ENCODE measurements around the gene DNAJC17.

DNAJC17 gene

GRCh38 chr15:40739047-40739446 lies 68.2 kb downstream of the DNAJC17 start:
- FAIRE-seq (no peak), DNase-seq (ENCODE audit: insufficient read length, low spot score) (no peak)
- TF ChIP-seq POLR2A (IDR thresholded peaks at IDR 0.05; ENCODE audit: low read depth, low read length): no peak

DNA sequence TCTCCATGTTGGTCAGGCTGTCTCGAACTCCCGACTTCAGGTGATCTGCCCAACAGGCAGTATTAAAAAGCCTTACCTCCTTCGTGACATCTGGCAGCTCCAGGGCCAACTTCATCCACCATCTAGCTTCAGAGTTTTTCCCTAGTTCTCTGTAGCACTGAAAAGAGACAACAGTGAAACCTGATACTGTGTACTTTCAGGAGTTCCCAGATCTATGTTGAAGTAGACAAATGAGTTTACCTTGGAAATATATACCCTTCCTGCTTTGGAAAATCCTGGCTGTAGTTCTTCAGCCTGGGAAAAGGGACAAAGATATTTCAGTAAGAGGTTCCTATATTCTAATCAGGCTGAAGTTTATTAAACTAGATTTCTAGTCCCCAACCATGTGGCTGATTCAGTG lies 70.2 kb downstream of the DNAJC17 start:
- FAIRE-seq (no peak), DNase-seq (ENCODE audit: insufficient read length, low spot score) (no peak)
- no peak for TF ChIP-seq POLR2A (IDR thresholded peaks at IDR 0.05; ENCODE audit: low read depth, low read length)

- DNase-seq (ENCODE audit: insufficient read length, low spot score): no peak
- no peak for FAIRE-seq
- TF ChIP-seq POLR2A (IDR thresholded peaks at IDR 0.05; ENCODE audit: low read depth, low read length): no peak
Measured at GRCh38 chr15:40736575-40736974, 70.7 kb downstream of the DNAJC17 start.

DNA sequence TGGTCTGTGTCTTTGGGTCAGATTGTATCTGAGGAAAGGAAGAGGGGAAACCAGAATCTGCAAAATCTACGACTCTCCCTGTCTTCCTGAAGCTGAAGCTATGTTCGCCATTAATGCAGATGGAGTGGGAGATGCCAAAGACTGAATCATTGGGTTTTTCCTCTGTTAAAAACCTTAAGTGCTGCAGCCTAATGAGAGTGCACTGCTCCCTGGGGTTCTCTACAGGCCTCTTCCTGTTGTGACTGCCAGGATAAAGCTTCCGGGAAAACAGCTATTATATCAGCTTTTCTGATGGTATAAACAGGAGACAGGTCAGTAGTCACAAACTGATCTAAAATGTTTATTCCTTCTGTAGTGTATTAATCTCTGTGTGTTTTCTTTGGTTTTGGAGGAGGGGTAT lies 76.2 kb downstream of the DNAJC17 start:
- no peak for DNase-seq (ENCODE audit: insufficient read length, low spot score)
- TF ChIP-seq POLR2A (IDR thresholded peaks at IDR 0.05; ENCODE audit: low read depth, low read length): no peak
- no peak for FAIRE-seq

GRCh38 chr15:40723919-40724318 lies 83.4 kb downstream of the DNAJC17 start:
- FAIRE-seq: no peak
- DNase-seq (ENCODE audit: insufficient read length, low spot score): no peak
- no peak for TF ChIP-seq POLR2A (IDR thresholded peaks at IDR 0.05; ENCODE audit: low read depth, low read length)

DNA sequence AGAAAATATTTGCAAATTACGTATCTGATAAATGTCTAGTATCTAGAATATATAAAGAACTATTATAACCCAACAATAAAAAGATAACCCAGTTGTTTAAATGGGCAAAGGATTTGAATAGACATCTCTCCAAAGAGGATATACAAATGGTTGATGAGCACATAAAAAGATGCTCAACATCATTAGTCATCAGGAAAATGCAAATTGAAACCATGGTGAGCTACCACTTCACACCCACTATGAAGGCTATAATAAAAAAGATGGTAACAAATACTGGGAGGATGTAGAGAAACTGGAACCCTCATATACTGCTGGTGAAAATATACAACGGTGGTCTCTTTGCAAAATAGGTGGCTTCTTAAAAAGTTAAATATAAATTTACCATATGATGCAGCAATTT lies 84.3 kb downstream of the DNAJC17 start:
- FAIRE-seq: no peak
- no peak for TF ChIP-seq POLR2A (IDR thresholded peaks at IDR 0.05; ENCODE audit: low read depth, low read length)
- no peak for DNase-seq (ENCODE audit: insufficient read length, low spot score)

- DNase-seq (ENCODE audit: insufficient read length, low spot score) (no peak), FAIRE-seq (no peak)
- TF ChIP-seq POLR2A (IDR thresholded peaks at IDR 0.05; ENCODE audit: low read depth, low read length): no peak
Measured at GRCh38 chr15:40722354-40722753, 84.9 kb downstream of the DNAJC17 start.

GRCh38 chr15:40721701-40722100 lies 85.6 kb downstream of the DNAJC17 start:
- DNase-seq (ENCODE audit: insufficient read length, low spot score) (no peak), FAIRE-seq (no peak)
- no peak for TF ChIP-seq POLR2A (IDR thresholded peaks at IDR 0.05; ENCODE audit: low read depth, low read length)

GRCh38 chr15:40716165-40716564 lies 91.1 kb downstream of the DNAJC17 start:
- no peak for FAIRE-seq
- DNase-seq (ENCODE audit: insufficient read length, low spot score): no peak
- TF ChIP-seq POLR2A (IDR thresholded peaks at IDR 0.05; ENCODE audit: low read depth, low read length): no peak

All from H54 (cell line).